GM06990 (cell line): ENCODE results near the gene BTN2A1.

ENCODE experiments used
- DNase-seq: peaks from one replicate; pipeline ENCODE4 v3.0.0-alpha.2; 2011; ENCODE audit not compliant: insufficient read length; ENCODE audit errors: extremely low read depth
- H3K27me3 ChIP-seq: replicated peaks from 2 replicates; pipeline ENCODE4 v1.6.0; 2011; ENCODE audit warnings: low read length; ENCODE audit not compliant: control insufficient read depth, insufficient read depth
- H3K36me3 ChIP-seq: 2 replicates; pipeline ENCODE4 v1.5.1; 2011; ENCODE audit warnings: low read length; ENCODE audit not compliant: control insufficient read depth, insufficient read depth
- H3K4me3 ChIP-seq: replicated peaks from 2 replicates; pipeline ENCODE4 v1.5.1; 2011; ENCODE audit warnings: low read depth, mild to moderate bottlenecking, control low read depth, low read length
- TF ChIP-seq, protein P1 (sequence below): IDR thresholded peaks from 2 replicates; pipeline ENCODE4 v1.5.1; 2011; ENCODE audit warnings: low read length, control low read depth, mild to moderate bottlenecking, inconsistent platforms; ENCODE audit not compliant: insufficient read depth, poor library complexity, severe bottlenecking

The BTN2A1 gene

GRCh38 chr6:26457806-26458688, at the start of gene BTN2A1:
TSS of gene BTN2A1 (plus strand) at chr6:26457955. CDS start at chr6:26458637, 682 bp downstream.
- TF ChIP-seq, protein P1, sequence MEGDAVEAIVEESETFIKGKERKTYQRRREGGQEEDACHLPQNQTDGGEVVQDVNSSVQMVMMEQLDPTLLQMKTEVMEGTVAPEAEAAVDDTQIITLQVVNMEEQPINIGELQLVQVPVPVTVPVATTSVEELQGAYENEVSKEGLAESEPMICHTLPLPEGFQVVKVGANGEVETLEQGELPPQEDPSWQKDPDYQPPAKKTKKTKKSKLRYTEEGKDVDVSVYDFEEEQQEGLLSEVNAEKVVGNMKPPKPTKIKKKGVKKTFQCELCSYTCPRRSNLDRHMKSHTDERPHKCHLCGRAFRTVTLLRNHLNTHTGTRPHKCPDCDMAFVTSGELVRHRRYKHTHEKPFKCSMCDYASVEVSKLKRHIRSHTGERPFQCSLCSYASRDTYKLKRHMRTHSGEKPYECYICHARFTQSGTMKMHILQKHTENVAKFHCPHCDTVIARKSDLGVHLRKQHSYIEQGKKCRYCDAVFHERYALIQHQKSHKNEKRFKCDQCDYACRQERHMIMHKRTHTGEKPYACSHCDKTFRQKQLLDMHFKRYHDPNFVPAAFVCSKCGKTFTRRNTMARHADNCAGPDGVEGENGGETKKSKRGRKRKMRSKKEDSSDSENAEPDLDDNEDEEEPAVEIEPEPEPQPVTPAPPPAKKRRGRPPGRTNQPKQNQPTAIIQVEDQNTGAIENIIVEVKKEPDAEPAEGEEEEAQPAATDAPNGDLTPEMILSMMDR, result no peak
- DNase-seq, result peak; percentile 36
- H3K4me3 ChIP-seq, result peak within 1 kb of the TSS; percentile 98

DNA sequence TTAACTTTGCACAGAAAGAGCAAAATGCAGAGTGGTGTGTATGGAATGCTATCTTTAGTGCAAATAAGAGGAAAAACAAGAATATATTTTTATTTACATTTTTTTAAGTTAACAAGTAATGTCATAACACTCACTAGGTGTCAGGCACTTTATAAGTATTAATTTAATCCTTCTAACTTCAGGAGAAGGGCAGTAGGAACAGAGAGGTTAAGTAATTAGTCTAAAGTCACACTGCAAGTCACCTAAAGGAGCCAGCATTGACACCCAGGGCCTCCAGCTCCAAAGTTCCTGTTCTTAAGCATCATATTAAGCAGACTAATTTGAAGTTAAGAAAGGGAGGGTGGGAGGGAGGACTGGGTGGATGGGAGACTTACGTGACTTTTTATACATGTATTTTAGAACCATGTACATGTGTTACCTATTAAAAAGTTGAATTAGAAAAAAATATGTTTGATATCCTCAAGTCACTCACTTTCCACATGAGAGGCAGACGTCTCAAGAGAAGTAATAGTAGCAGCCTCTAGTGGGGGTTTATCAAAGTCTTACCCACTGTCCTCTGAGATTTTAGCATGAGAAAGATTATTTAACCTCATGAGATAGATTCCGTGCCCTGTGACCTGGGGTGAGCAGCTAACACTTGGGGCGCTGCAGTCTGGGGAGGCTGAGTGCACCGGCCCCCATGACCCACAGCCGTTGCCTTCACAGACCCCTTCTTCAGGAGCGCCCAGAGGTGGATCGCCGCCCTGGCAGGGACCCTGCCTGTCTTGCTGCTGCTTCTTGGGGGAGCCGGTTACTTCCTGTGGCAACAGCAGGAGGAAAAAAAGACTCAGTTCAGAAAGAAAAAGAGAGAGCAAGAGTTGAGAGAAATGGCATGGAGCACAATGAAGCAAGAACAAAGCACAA, 48.7 kb upstream of the BTN2A1 start:
- H3K36me3 ChIP-seq, result peaks cover 25% of the 10 kb centered on the region
- DNase-seq, result no peak
- TF ChIP-seq, protein P1, result no peak
- H3K27me3 ChIP-seq, result no peaks in the 10 kb centered on the region
- no peak overlapping the region for H3K4me3 ChIP-seq

More at GRCh38 chr6:26457806-26458688, at the start of gene BTN2A1:
- Histone ChIP-seq H3K27me3 (no peaks in the 10 kb centered on the region), H3K36me3 (peaks cover 12% of the 10 kb centered on the region)

GRCh38 chr6:26411751-26412150, 46.0 kb upstream of the BTN2A1 start:
- TF ChIP-seq, protein P1, result no peak
- DNase-seq, result no peak
- no peak overlapping the region for H3K4me3 ChIP-seq

DNA sequence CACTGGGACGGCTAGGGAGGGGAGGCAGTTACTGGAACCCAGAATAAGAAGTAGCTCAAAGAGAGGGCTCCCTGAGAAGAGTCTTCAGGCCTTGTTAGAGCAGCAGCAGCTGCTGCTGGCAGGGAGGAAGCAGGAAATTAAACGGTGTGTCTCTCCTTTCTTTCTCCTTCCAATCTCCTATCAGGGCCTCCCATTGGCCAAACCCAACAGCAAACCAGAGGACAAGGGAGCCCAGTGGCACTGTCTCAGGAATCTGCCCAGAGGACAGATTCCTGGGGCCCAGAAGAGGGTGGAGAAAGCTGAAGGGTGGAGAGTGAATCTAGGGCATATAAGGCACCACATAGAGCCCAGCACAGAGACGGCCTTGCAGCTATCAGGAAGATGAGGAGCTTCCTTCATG, 45.5 kb upstream of the BTN2A1 start:
- Histone ChIP-seq H3K4me3 (no peak overlapping the region), H3K27me3 (no peaks in the 10 kb centered on the region), H3K36me3 (peaks cover 16% of the 10 kb centered on the region)
- DNase-seq, result no peak
- TF ChIP-seq, protein P1, result no peak

More at GRCh38 chr6:26411751-26412150, 46.0 kb upstream of the BTN2A1 start:
- Histone ChIP-seq H3K36me3 (peaks cover 21% of the 10 kb centered on the region), H3K27me3 (no peaks in the 10 kb centered on the region)

DNA sequence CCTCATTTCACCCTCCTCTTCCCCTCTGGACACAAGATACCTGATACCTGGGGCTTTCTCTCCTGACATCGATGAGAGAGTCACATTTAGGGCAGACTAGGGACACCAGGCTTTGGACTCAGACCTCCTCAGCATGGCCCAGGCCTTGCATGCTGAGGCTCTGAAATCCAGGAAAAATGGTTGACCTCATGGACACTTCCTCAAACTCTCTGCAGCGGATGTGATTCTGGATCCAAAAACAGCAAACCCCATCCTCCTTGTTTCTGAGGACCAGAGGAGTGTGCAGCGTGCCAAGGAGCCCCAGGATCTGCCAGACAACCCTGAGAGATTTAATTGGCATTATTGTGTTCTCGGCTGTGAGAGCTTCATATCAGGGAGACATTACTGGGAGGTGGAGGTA, 44.8 kb upstream of the BTN2A1 start:
- TF ChIP-seq, protein P1, result no peak
- peaks cover 12% of the 10 kb centered on the region for H3K36me3 ChIP-seq

More for the DNA sequence above, 44.8 kb upstream of the BTN2A1 start:
- no peak for DNase-seq
- no peaks in the 10 kb centered on the region for H3K27me3 ChIP-seq
- no peak overlapping the region for H3K4me3 ChIP-seq
